Activated T-helper 1 cell treated with anti-CD3 and anti-CD28 coated beads, Interleukin-2, amount 50 U/mL, for 16 hours (primary cell): ENCODE data around the gene FREY1.

ENCODE experiments used
- DNase-seq, 2 donors: peaks; one replicate each; pipeline ENCODE4 v3.0.0-alpha.2; 2020; ENCODE audit warnings: low read depth in 1 of 2, low spot score in 1 of 2

The FREY1 gene

GRCh38 chr11:45895553-45896259, 11.4 kb downstream of the FREY1 start:
- no peak for DNase-seq

- no peak for DNase-seq
These were observed 12.4 kb downstream of the FREY1 start for GRCh38 chr11:45894555-45895247.

- DNase-seq: no peak
These were observed 14.2 kb downstream of the FREY1 start for GRCh38 chr11:45892856-45893255.

- no peak for DNase-seq
These were observed 16.1 kb downstream of the FREY1 start for GRCh38 chr11:45890886-45891550.

GRCh38 chr11:45889966-45890365, 17.1 kb downstream of the FREY1 start:
- DNase-seq: no peak

GRCh38 chr11:45889555-45889954, 17.5 kb downstream of the FREY1 start:
- DNase-seq: no peak

- no peak for DNase-seq
These were observed 19.5 kb downstream of the FREY1 start for GRCh38 chr11:45887587-45887986.

- no peak for DNase-seq
These were observed 20.1 kb downstream of the FREY1 start for GRCh38 chr11:45886816-45887520.

GRCh38 chr11:45885921-45886721, 20.9 kb downstream of the FREY1 start:
- DNase-seq: no peak

- peak; percentile 13 to 38 for DNase-seq
These were observed 21.7 kb downstream of the FREY1 start, which contains the start of gene MAPK8IP1 for GRCh38 chr11:45885274-45885920. MAPK8IP1 (plus strand) TSS chr11:45885651; CDS start chr11:45885821, 170 bp downstream.

- no peak for DNase-seq
These were observed 22.4 kb downstream of the FREY1 start for GRCh38 chr11:45884596-45885185.

GRCh38 chr11:45881708-45882368, 25.2 kb downstream of the FREY1 start:
- no peak for DNase-seq

GRCh38 chr11:45880772-45881570, 26.1 kb downstream of the FREY1 start:
- DNase-seq: no peak

- DNase-seq: no peak
These were observed 27.0 kb downstream of the FREY1 start for GRCh38 chr11:45879803-45880686.

- no peak for DNase-seq
These were observed 29.2 kb downstream of the FREY1 start for GRCh38 chr11:45877845-45878244.

GRCh38 chr11:45877221-45877620, 29.9 kb downstream of the FREY1 start:
- no peak for DNase-seq

- no peak for DNase-seq
These were observed 30.7 kb downstream of the FREY1 start for GRCh38 chr11:45876401-45876800.
